Activated CD4-positive, alpha-beta T cell treated with anti-CD3 and anti-CD28 coated beads, Interleukin-2, amount 50 U/mL, for 1 hour (primary cell): ENCODE results near the gene TNS3.

ENCODE experiments used
- DNase-seq: peaks from one replicate; pipeline ENCODE4 v3.0.0-alpha.2; 2020

Gene TNS3

GRCh38 chr7:47314728-47315607 lies 266.9 kb downstream of the TNS3 start:
- DNase-seq = no peak

GRCh38 chr7:47314248-47314647 lies 267.7 kb downstream of the TNS3 start:
- no peak for DNase-seq

- no peak for DNase-seq
Observed at GRCh38 chr7:47313564-47313963, 268.3 kb downstream of the TNS3 start.

- no peak for DNase-seq
Observed at GRCh38 chr7:47311891-47312290, 270.0 kb downstream of the TNS3 start.

- no peak for DNase-seq
Observed at GRCh38 chr7:47310020-47310419, 271.9 kb downstream of the TNS3 start.

GRCh38 chr7:47308808-47309207 lies 273.1 kb downstream of the TNS3 start:
- DNase-seq = no peak

- DNase-seq = no peak
Observed at GRCh38 chr7:47307311-47307710, 274.6 kb downstream of the TNS3 start.

GRCh38 chr7:47304727-47305719 lies 276.9 kb downstream of the TNS3 start:
- no peak for DNase-seq

GRCh38 chr7:47303695-47304453 lies 278.0 kb downstream of the TNS3 start:
- DNase-seq = no peak

- DNase-seq = no peak
Observed at GRCh38 chr7:47303014-47303694, 278.8 kb downstream of the TNS3 start.

GRCh38 chr7:47302560-47302959 lies 279.4 kb downstream of the TNS3 start:
- DNase-seq = no peak

- DNase-seq = no peak
Observed at GRCh38 chr7:47301657-47302295, 280.1 kb downstream of the TNS3 start.

- DNase-seq = no peak
Observed at GRCh38 chr7:47301105-47301477, 280.8 kb downstream of the TNS3 start.

- no peak for DNase-seq
Observed at GRCh38 chr7:47300472-47301104, 281.3 kb downstream of the TNS3 start.

- DNase-seq = no peak
Observed at GRCh38 chr7:47299496-47299895, 282.4 kb downstream of the TNS3 start.

GRCh38 chr7:47298636-47299035 lies 283.3 kb downstream of the TNS3 start:
- DNase-seq = no peak

GRCh38 chr7:47297120-47297519 lies 284.8 kb downstream of the TNS3 start:
- no peak for DNase-seq

GRCh38 chr7:47295606-47296005 lies 286.3 kb downstream of the TNS3 start:
- no peak for DNase-seq

- no peak for DNase-seq
Observed at GRCh38 chr7:47294556-47295222, 287.2 kb downstream of the TNS3 start.

GRCh38 chr7:47293884-47294555 lies 287.9 kb downstream of the TNS3 start:
- no peak for DNase-seq
